CD4-positive, alpha-beta T cell (primary cell): ENCODE data around the gene TMEM44. TPM values are rescaled to one million over a fixed set of nuclear protein-coding genes. Genes with fewer than 3 reads are reported as not detected.

Experiments used
- ATAC-seq: fragments of 200-7000 bp; cut with Tn5 transposase; one replicate; pipeline ENCODE4 v1.10.0; 2022; ENCODE audit warnings: mild to moderate bottlenecking; ENCODE audit not compliant: poor library complexity
- CTCF ChIA-PET: fragments of 350-600 bp; sonication (Branson Sonifier 250); formaldehyde crosslinking; loops from one replicate; lab custom pipeline; 2021; ENCODE audit warnings: antibody characterized with exemption, inconsistent platforms; lab: Charles Lee
- POLR2A ChIA-PET: fragments of 350-600 bp; sonication (Branson Sonifier 250); formaldehyde crosslinking; loops from one replicate; lab custom pipeline; 2021; ENCODE audit warnings: antibody characterized with exemption, inconsistent platforms; lab: Charles Lee
- DNase-seq, 14 experiments: peaks; one replicate each; pipeline ENCODE4 v3.0.0-alpha.2; 2013 to 2020; ENCODE audit warnings: mixed read lengths in 2 of 14
- H3K27ac ChIP-seq, 2 donors: one replicate each; pipeline versions ENCODE4 v1.5.1 to v1.7.0; 2013; ENCODE audit warnings: low read length in 2 of 2, low read depth in 1 of 2, mild to moderate bottlenecking in 1 of 2
- H3K27me3 ChIP-seq, 2 experiments: 1 replicate in 1 of 2; 2 replicates in 1 of 2; pipeline versions ENCODE4 v1.6.1 to v1.7.0; 2013; ENCODE audit warnings: low read length in 2 of 2, control low read depth in 1 of 2, mild to moderate bottlenecking in 1 of 2, moderate library complexity in 1 of 2; ENCODE audit not compliant: insufficient read depth in 2 of 2, control insufficient read depth in 1 of 2
- H3K36me3 ChIP-seq: one replicate; pipeline ENCODE4 v1.6.1; 2013; ENCODE audit warnings: low read length, control low read depth; ENCODE audit not compliant: insufficient read depth
- H3K4me1 ChIP-seq: one replicate; pipeline ENCODE4 v1.6.1; 2013; ENCODE audit warnings: low read length, control low read depth; ENCODE audit not compliant: insufficient read depth
- H3K4me3 ChIP-seq: one replicate; pipeline ENCODE4 v1.5.1; 2013; ENCODE audit warnings: mild to moderate bottlenecking, low read length, moderate library complexity
- H3K9me3 ChIP-seq, 2 experiments: 1 replicate in 1 of 2; 2 replicates in 1 of 2; pipeline versions ENCODE4 v1.6.1 to v1.7.0; 2013; ENCODE audit warnings: low read length in 2 of 2, mild to moderate bottlenecking in 2 of 2, control low read depth in 1 of 2, moderate library complexity in 1 of 2; ENCODE audit not compliant: control insufficient read depth in 1 of 2, insufficient read depth in 1 of 2
- H3K27ac Mint-ChIP-seq: one replicate; pipeline ENCODE4 v1.8.0; 2020; ENCODE audit warnings: mixed read lengths
- H3K27me3 Mint-ChIP-seq: one replicate; pipeline ENCODE4 v1.8.0; 2021; ENCODE audit warnings: mixed read lengths
- H3K36me3 Mint-ChIP-seq: one replicate; pipeline ENCODE4 v1.8.0; 2021; ENCODE audit warnings: low read depth, mixed read lengths
- H3K4me1 Mint-ChIP-seq: one replicate; pipeline ENCODE4 v1.8.0; 2021; ENCODE audit warnings: low read depth, mixed read lengths
- H3K4me3 Mint-ChIP-seq: one replicate; pipeline ENCODE4 v1.8.0; 2020; ENCODE audit warnings: mild to moderate bottlenecking, mixed read lengths
- H3K9me3 Mint-ChIP-seq: one replicate; pipeline ENCODE4 v1.8.0; 2020; ENCODE audit warnings: mixed read lengths
- intact Hi-C, 2 experiments: fragments of 100-400 bp; cut with DNase I in 1 of 2; cut with micrococcal nuclease in 1 of 2; formaldehyde crosslinking; loops; one replicate each; pipeline versions ENCODE4 v1.15.1 to v1.9.0; 2023 to 2025; cut with DNase I, micrococcal nuclease
- total RNA-seq, 174 experiments: library from RNA in 2 of 174; stranded (reverse) in 2 of 174; gene quantifications; one replicate each; pipeline ENCODE4 v1.2.3 and lab custom pipeline; 2021 to 2026
- TF ChIP-seq, protein P1 (sequence below): fragments of 200-600 bp; IDR thresholded peaks from one replicate; pipeline ENCODE4 v1.8.0; 2022; ENCODE audit warnings: antibody characterized with exemption, mild to moderate bottlenecking

Gene TMEM44
- total RNA-seq, 2 experiments from 2014 or later, result 0.98 to 1.1 TPM

DNA sequence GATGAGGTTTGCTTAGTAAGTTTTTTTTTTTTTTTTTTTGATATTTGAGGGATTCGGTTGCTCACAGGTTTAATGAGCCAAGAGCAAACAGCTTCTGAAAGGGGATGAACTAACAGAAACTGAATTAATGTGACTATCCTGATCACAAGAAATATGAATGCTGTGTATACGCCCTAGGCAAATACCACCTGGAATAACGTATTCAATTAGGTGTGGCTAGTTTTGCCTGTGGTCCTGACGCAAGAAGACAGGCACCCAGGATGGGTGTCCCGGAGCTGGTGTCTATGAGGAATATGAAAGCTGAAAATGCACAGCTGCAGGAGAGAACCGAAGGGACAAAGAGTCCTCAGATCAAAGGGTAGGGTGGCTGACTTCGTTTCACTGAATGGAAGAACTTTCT lies 24.2 kb upstream of the TMEM44 start:
- no peak overlapping the region for H3K4me3 Mint-ChIP-seq
- ATAC-seq, result no peak

DNA sequence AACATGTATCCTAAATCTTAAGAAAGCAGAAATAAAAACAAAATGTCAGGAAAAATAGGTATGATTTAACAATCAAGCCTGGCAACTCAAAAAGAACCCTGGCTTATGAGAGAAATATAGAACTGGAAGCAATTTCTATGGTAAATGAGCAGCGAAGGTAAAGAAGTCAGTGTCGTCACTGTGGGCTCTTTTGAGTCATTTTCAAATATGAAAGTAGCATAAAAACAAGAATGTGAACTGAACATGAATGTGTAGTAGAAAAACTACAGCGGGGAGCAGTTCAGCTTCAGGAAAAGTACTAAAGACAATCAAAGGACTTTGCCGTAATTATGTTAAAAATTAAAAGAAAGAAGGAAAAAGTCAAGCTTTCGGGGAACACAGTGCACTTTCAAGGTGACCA lies 21.2 kb upstream of the TMEM44 start:
- no peaks in the 10 kb centered on the region for H3K4me1 ChIP-seq
- Mint-ChIP-seq H3K4me3 (no peak overlapping the region), H3K9me3 (no peaks in the 10 kb centered on the region), H3K36me3 (peaks cover 93% of the 10 kb centered on the region), H3K27me3 (no peaks in the 10 kb centered on the region), H3K4me1 (peaks cover 10% of the 10 kb centered on the region), H3K27ac (no peak overlapping the region)
- no peaks in the 10 kb centered on the region for H3K27me3 ChIP-seq
- peaks cover 73% of the 10 kb centered on the region for H3K36me3 ChIP-seq
- no peaks in the 10 kb centered on the region for H3K9me3 ChIP-seq
- intact Hi-C loops, result no loop called here
- H3K4me3 ChIP-seq, result no peak overlapping the region
- ATAC-seq (no peak), DNase-seq (no peak)
- POLR2A ChIA-PET, result no interaction called here
- TF ChIP-seq, protein P1, sequence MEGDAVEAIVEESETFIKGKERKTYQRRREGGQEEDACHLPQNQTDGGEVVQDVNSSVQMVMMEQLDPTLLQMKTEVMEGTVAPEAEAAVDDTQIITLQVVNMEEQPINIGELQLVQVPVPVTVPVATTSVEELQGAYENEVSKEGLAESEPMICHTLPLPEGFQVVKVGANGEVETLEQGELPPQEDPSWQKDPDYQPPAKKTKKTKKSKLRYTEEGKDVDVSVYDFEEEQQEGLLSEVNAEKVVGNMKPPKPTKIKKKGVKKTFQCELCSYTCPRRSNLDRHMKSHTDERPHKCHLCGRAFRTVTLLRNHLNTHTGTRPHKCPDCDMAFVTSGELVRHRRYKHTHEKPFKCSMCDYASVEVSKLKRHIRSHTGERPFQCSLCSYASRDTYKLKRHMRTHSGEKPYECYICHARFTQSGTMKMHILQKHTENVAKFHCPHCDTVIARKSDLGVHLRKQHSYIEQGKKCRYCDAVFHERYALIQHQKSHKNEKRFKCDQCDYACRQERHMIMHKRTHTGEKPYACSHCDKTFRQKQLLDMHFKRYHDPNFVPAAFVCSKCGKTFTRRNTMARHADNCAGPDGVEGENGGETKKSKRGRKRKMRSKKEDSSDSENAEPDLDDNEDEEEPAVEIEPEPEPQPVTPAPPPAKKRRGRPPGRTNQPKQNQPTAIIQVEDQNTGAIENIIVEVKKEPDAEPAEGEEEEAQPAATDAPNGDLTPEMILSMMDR, result no peak
- H3K27ac ChIP-seq, result no peak overlapping the region
- CTCF ChIA-PET, result no interaction called here

More for the DNA sequence above, 24.2 kb upstream of the TMEM44 start:
- no peak for DNase-seq
- Histone ChIP-seq H3K4me3 (no peak overlapping the region), H3K36me3 (peaks cover 76% of the 10 kb centered on the region), H3K4me1 (peaks cover 8% of the 10 kb centered on the region), H3K27ac (no peak overlapping the region), H3K27me3 (no peaks in the 10 kb centered on the region), H3K9me3 (no peaks in the 10 kb centered on the region)
- ChIA-PET CTCF (no interaction called here), POLR2A (no interaction called here)
- Mint-ChIP-seq H3K4me1 (peaks cover 32% of the 10 kb centered on the region), H3K36me3 (peaks cover 93% of the 10 kb centered on the region), H3K9me3 (no peaks in the 10 kb centered on the region), H3K27ac (no peak overlapping the region), H3K27me3 (no peaks in the 10 kb centered on the region)
- TF ChIP-seq, protein P1, result no peak
- intact Hi-C loops, result no loop called here

DNA sequence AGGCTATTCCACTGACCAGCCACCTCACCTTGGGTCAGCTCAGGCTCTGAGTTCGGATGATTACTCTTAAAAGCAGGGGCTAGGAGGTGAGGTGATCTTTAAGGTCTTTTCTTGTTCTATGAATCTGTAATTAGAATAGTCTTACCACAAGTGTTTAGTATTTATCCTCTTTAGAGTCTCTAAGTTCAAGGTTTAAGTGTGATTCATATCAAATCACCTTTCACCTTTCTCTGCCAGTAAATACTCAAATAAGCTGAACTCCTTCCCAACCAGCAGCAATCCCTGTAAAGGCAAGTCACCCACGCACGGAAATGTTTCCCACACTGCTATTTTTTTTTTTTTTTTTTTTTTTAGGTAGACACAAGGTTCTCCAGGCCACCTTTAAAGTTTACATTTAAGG lies 14.5 kb upstream of the TMEM44 start:
- POLR2A ChIA-PET, result no interaction called here
- Mint-ChIP-seq H3K27ac (no peak overlapping the region), H3K36me3 (peaks cover 91% of the 10 kb centered on the region), H3K9me3 (no peaks in the 10 kb centered on the region), H3K4me1 (no peaks in the 10 kb centered on the region), H3K4me3 (no peak overlapping the region), H3K27me3 (no peaks in the 10 kb centered on the region)
- no peak overlapping the region for H3K27ac ChIP-seq
- ATAC-seq (no peak), DNase-seq (no peak)
- peaks cover 78% of the 10 kb centered on the region for H3K36me3 ChIP-seq
- H3K9me3 ChIP-seq, result no peaks in the 10 kb centered on the region
- TF ChIP-seq, protein P1, result no peak
- H3K4me3 ChIP-seq, result no peak overlapping the region
- CTCF ChIA-PET, result interaction anchor here (0.6 kb wide), 1 partner anchor 1267 kb away, joined by 5 read pairs; no protein-coding TSS in a partner anchor
- intact Hi-C loops, result no loop called here
- no peaks in the 10 kb centered on the region for H3K27me3 ChIP-seq
- H3K4me1 ChIP-seq, result no peaks in the 10 kb centered on the region
